Measurements from ENCODE around the gene CHST10.
"Not testable (repeated sequence)": the region's sequence is repeated elsewhere in the genome, so short reads cannot be mapped to it uniquely, and the experiment has no call there.

The CHST10 gene

GRCh38 chr2:100394111-100394641 is 23.3 kb downstream of the CHST10 start:
- no peak for DNase-seq (ENCODE audit: low read depth in 2 of 2, low spot score in 1 of 2)

- DNase-seq (ENCODE audit: low read depth in 2 of 2, low spot score in 1 of 2), result no peak
Measured at GRCh38 chr2:100393362-100393761, 24.1 kb downstream of the CHST10 start.

- DNase-seq (ENCODE audit: low read depth in 2 of 2, low spot score in 1 of 2), result no peak
Measured at GRCh38 chr2:100392715-100393114, 24.8 kb downstream of the CHST10 start.

- DNase-seq (ENCODE audit: low read depth in 2 of 2, low spot score in 1 of 2), result no peak
Measured at GRCh38 chr2:100391735-100392515, 25.5 kb downstream of the CHST10 start.

- DNase-seq (ENCODE audit: low read depth in 2 of 2, low spot score in 1 of 2), result no peak
Measured at GRCh38 chr2:100390001-100390940, 27.2 kb downstream of the CHST10 start.

- no peak for DNase-seq (ENCODE audit: low read depth in 2 of 2, low spot score in 1 of 2)
Measured at GRCh38 chr2:100388703-100389102, 28.8 kb downstream of the CHST10 start.

- no peak for DNase-seq (ENCODE audit: low read depth in 2 of 2, low spot score in 1 of 2)
Measured at GRCh38 chr2:100383954-100384353, 33.5 kb downstream of the CHST10 start.

GRCh38 chr2:100383306-100383705 is 34.2 kb downstream of the CHST10 start:
- no peak for DNase-seq (ENCODE audit: low read depth in 2 of 2, low spot score in 1 of 2)

- peak; percentile 53 to 59 for DNase-seq (ENCODE audit: low read depth in 2 of 2, low spot score in 1 of 2)
Measured at GRCh38 chr2:100381240-100381639, 36.2 kb downstream of the CHST10 start.

GRCh38 chr2:100380681-100381080 is 36.8 kb downstream of the CHST10 start:
- DNase-seq (ENCODE audit: low read depth in 2 of 2, low spot score in 1 of 2), result no peak

GRCh38 chr2:100376836-100377235 is 40.6 kb downstream of the CHST10 start:
- no peak for DNase-seq (ENCODE audit: low read depth in 2 of 2, low spot score in 1 of 2)

GRCh38 chr2:100367163-100367562 is 50.3 kb downstream of the CHST10 start:
- DNase-seq (ENCODE audit: low read depth in 2 of 2, low spot score in 1 of 2), result no peak

GRCh38 chr2:100365434-100365833 is 52.0 kb downstream of the CHST10 start:
- no peak for DNase-seq (ENCODE audit: low read depth in 2 of 2, low spot score in 1 of 2)

GRCh38 chr2:100362269-100362668 is 55.2 kb downstream of the CHST10 start:
- DNase-seq (ENCODE audit: low read depth in 2 of 2, low spot score in 1 of 2), result not testable (repeated sequence)

GRCh38 chr2:100359576-100359975 is 57.9 kb downstream of the CHST10 start:
- no peak for DNase-seq (ENCODE audit: low read depth in 2 of 2, low spot score in 1 of 2)

- DNase-seq (ENCODE audit: low read depth in 2 of 2, low spot score in 1 of 2), result no peak
Measured at GRCh38 chr2:100358554-100358953, 58.9 kb downstream of the CHST10 start.

- DNase-seq (ENCODE audit: low read depth in 2 of 2, low spot score in 1 of 2), result no peak
Measured at GRCh38 chr2:100352521-100352920, 64.9 kb downstream of the CHST10 start.

- DNase-seq (ENCODE audit: low read depth in 2 of 2, low spot score in 1 of 2), result no peak
Measured at GRCh38 chr2:100350661-100351185, 66.7 kb downstream of the CHST10 start.

GRCh38 chr2:100345144-100345543 is 72.3 kb downstream of the CHST10 start:
- not testable (repeated sequence) for DNase-seq (ENCODE audit: low read depth in 2 of 2, low spot score in 1 of 2)

- no peak for DNase-seq (ENCODE audit: low read depth in 2 of 2, low spot score in 1 of 2)
Measured at GRCh38 chr2:100344433-100344832, 73.0 kb downstream of the CHST10 start.

- not testable (repeated sequence) for DNase-seq (ENCODE audit: low read depth in 2 of 2, low spot score in 1 of 2)
Measured at GRCh38 chr2:100342466-100342865, 75.0 kb downstream of the CHST10 start.
